HG03097 (cell line): ENCODE measurements around the gene HOXA13.

ENCODE experiments used
- ATAC-seq: cut with Tn5 transposase; IDR thresholded peaks from one replicate; pipeline ENCODE4 v1.9.1; 2021; ENCODE audit not compliant: unreplicated experiment, low FRiP score

Gene HOXA13

DNA sequence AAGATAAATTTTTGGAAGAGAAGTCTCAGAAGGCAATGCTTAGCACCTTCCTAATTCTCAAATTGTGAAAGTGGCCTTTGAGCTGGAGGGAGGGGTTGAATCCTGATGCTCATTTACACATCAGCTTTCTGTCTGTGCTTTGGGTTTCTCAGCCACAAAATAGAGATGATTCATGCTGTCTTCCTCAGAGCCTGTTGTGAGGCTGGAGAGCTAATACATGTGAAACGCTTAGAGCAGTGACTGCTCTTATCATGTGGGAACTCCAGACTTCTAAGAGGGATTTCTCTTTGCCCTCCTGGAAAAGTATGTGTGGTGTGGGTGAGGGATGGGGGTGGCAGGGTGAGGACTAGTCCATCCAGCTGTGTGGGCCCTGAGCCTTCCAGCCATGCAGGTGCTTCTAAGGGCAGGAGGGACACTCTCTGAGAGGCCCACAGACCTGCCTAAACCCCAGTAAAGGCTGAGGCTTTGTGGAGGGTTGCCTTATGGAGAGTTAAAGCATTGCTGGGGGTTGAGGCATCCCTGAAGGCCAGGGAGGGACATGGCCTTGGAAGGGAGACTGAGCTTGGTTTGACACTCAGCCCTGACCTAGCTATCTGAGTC, 37.9 kb upstream of the HOXA13 start:
- ATAC-seq = no peak

DNA sequence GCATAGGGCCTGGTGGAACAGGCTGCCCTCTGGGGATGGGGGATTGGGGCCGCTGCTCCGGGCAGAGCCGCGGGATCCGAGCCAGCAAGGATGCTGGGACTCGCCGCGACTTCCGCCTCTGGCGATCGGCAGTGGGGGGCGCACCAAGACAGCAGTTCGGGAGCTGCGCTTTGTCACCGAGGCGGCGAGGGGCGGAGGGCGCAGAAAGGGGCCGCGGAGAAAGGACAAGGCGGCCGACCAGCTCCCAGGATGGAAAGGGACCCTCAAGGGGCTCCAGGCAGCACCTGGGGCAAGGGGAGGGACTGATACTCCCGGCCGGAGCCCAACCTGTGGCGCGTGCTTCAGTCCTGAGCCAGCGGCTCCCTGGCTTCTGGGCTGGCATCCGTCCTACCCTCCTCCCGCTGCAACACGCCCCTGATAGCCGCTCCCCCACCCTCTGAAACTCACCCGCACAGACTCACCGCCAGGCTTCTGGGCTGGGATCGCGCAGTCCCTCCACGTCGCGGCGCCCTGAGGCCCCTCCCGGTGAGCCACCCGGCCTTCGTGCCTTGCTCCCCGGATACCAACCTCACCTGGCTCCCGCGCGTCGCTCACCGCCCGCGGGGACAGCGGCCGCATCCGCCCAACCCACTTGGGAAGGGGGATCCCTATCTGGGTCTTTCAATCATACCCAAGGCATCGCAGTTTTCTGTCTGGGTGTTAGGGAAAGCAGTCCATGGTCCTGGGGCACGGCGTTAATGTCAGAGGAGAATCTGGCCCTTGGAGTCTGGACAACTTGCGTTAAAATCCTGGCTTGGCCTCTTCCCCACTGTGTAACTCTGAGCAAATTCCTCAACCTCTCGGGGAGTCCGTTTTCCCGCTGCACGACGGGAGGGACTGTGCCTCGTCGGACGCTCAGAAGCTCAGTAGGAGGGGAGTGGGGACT, 35.8 kb upstream of the HOXA13 start:
- no peak for ATAC-seq

DNA sequence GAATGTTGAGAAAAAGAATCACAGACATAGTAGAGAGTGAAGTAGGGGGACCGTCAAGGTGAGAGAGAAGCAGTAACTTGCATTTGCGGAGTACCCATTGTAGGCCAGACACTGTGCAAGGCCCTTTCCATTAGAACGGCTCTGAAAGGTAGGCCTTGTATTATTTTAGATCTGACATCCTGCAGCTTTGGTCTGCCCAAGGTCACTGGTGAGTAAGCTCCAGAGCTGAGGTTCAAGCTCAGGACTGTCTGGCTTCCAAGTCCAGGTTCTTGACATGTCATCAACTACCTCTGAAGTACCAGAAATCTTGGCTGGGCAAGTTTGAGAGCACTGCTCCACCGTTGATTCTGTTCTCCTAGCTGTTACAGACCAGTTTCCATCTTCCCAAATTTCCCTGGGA, 29.6 kb upstream of the HOXA13 start:
- no peak for ATAC-seq

DNA sequence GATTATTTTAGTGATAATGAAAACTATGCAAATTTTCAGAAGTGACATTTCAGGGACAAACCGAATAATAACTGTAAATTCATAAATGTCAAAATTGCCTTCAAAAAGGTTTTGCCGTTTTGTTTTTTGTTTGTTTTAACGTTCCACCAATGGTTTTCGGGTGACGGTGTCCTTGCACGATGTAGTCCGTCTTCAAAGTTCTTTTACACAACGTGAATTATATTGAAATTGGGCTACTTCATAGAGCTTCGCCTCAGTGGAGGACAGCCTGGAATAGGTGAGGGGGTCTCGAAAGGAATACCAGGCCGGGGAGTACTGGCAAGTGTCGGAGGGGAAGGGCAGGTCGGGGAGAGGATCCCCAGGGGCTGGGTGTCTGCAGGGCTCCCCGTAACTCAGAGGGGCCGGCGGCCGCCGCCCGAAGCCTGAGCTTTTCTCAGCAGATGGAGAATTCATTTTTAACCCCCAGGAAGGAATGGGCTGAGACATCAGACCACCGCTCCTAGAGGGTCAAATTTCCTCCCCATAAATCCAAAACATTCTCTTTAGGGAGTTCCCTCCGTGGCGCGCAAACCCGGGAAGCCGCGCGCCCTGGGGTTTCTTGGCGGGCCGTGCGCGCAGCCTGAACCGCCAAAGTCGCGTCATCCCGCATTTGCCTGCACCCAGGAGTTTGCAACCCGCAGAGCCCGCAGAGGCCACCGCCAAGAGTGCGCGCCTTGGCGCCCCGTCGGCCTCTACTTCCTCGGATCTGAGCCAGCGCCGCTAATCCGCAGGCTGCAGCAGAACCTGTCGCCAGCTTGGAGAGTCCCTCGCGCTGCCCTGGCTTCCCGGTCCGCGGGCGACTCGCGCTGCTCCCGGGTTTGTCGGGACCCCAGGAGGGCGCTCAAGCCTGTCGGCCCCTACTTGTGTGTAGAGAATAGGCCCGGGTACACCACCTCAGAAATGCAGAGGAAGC, 25.4 kb upstream of the HOXA13 start:
- no peak for ATAC-seq

DNA sequence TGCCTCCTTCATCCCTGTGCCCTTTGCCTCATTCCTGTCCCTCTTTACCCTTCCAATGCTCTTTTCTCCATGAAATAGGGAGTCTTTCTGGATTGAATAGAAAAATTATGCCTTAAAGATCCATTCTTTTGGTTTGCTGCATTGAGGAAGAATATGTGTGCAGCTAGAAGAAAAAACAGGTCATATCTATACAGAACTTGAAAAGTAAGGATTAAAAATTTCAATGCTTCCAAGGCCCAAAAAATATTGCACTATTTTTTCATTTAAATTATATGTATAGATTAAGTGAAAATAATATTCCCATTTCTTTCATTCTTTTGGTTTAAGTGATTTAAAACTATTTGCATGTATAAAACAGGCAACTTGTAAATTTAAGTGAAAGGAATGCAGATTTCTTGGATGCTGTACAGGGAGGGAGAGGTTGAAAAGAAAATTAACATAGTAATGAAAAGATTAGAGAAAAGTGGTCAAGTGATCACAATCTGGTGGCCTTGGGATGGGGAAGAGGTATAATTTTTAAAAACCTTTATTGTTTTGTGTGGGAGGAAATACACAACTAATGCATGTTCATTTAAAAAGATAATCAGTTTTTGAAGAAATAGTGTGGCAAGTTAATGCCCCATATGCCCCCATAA, 24.2 kb upstream of the HOXA13 start:
- ATAC-seq = no peak

DNA sequence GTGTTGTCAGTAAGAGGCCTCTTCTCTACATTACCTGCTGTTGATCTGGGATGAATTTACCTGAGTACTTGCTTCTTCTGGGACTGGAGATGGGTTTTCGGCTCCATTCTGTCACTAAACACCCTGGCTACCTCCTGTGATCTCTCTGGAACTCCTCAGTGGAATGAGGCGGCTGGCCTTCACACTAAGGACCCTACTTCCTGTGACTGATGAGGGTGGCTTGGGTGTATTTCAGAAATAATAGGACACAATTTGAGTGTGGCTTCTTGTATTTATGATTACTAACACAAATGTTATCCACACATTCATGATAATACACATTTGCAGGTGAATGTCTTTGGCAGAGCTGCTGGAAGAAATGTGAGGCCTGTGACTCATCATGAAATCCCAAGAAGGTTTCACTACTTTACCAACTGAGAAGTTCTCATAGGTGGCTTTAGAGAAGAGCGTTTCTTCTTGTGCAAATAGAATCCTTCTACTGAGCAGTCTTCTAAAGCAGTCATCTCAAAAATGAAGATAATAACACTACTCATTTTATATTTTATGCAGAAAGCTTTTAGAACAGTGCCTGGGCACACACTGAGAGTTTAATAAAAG, 21.4 kb upstream of the HOXA13 start:
- ATAC-seq = no peak

DNA sequence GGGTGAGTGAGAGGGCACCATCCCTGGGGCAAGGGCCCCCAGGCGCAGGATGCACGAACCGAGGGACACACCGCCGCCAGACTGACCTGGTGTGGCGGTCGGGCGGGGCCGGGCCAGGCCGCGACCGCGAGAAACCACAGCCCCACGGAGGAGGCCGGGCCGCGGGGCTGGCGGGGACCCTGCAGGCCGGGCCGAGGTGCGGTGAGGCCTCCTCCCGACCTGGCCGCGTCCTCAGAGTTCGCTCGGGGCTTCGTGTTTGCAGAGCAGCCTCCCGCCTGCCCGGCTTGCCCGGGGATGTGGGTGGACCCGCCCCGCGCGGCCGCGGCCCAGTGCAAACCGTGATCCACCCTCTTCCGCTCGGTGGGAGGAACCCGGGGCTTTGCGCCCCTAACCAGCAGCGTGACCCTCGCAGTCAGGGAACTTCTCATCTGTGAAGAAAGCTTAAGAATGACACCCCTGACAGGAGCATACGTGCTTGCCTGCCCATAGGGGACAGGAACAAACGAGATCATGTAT, 20.6 kb upstream of the HOXA13 start:
- ATAC-seq = no peak

DNA sequence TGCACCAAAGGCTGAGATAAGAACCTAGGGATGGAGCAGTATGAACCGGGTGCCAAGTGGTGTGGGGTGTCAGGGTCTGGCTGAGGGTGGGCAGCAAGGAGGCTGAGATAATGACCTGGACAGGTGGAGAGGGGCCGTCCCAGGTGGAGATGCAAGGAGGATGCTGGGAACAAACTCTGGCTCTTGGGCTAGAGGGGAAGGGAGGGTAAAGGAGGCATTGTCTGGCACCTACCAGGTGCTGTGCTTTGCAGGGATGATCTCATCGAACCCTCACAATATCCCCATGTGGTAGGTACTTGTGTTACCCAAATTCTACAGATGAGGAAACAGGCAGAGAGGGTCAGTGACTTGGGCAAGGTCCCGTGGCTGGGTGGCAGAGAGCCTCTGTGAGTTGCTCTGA, 19.9 kb upstream of the HOXA13 start:
- no peak for ATAC-seq

DNA sequence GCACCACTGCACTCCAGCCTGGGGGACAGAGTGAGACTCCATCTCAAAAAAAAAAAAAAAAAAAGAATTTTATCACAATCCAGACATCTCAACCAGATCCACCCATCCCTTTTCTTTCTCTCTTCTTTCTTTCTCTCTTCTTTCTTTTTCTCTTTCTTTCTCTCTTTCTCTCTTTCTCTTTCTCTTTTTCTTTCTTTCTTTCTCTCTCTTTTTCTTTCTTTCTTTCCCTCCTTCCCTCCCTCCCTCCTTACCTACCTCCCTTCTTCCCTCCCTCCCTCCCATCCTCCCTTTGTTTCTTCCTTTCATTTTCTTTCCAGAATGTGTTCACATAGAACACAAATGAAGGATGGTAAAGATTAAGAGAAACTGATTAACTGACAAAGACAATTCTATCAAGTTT, 18.1 kb upstream of the HOXA13 start:
- no peak for ATAC-seq

DNA sequence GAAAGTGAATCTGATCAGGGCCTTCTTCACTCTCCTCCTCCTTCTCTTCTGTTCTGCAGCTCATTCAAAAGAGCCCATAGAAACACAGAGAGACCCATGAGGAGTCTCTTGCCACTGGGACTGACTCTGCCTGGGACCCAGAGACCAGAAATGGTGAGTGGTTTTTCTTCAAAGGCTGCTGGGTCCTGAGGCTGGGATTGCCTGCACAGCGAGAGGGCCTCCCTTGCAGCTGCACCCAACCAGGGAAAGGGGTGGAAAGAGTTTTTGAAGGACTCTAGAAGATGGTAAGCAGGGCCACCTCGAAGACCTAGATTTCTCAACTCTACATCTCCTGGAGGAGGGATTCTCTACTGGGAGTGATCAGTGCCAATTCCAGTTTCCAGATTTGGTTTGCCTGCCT, 15.5 kb upstream of the HOXA13 start:
- ATAC-seq = no peak

DNA sequence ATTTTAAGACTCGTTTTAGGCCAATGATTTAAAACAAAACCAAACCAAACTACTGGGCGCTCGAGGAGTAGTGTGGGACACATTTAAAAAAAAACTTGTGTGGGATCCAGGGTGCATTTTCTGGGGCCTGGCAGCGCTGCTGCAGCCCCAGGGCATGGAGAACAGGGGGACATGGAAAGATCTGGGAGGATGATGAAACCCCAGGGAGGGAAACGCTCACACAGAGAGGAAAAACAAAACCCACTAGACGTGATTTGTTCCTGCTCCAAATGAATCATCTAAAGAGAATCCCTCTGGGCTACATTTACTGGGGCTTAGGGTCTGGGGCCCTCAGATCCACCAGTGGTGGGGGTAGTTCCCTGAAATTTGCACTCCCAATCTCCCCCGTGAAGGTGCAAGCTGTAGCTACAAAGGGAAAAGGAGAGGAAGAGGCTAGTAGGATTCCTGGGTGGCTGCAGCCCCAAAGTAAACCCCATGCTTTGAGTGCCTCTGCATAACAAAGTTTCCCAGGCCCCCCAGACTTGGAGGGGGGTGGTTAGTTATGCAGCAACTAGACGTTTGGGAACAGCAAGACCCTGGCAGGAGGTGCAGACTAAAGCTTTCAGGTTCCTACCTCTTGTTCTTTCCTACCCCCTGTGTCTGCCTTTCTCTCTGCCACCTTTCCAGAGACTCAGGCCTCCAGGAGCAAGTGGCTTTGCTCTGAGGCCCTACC, 14.5 kb upstream of the HOXA13 start:
- ATAC-seq = no peak

DNA sequence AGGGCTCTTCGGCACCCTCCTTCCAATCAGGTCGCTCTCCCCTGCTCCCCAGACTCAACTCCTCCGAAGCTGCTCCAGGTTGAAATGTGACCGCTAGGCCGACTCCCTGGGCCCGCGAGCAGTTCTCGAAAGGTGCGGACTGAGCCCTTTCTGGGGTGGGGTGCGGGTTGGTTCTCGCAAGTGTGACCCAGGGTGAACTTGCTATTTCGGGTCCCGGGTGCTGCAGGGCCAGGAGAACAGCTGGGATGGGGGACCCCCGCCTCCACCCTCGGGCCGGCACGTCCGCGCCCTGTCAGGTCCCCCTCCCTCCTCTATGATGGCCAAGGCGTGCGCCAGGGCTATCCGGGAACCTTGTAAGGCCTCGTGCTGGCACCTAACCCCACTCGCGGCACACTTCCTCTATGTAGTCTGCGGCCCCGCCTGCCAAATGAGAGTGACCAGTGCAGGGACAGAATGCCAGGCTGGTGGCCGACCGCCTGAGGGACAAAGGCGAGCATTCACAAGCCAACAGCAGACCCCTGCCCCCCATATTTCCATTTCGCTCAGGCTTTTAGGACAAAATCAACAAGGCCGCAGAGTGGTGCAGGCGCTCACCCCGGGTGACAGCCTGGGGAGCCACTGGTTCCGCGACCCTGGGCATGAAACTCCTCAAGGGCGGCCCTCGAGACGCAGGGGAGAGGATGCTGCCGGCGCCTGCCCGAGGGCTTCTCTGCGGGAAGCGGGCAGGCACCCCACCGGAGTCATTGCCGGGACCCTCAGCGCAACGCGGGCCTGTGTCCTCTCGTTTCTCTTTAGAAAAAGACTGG, 13.7 kb upstream of the HOXA13 start:
- no peak for ATAC-seq

DNA sequence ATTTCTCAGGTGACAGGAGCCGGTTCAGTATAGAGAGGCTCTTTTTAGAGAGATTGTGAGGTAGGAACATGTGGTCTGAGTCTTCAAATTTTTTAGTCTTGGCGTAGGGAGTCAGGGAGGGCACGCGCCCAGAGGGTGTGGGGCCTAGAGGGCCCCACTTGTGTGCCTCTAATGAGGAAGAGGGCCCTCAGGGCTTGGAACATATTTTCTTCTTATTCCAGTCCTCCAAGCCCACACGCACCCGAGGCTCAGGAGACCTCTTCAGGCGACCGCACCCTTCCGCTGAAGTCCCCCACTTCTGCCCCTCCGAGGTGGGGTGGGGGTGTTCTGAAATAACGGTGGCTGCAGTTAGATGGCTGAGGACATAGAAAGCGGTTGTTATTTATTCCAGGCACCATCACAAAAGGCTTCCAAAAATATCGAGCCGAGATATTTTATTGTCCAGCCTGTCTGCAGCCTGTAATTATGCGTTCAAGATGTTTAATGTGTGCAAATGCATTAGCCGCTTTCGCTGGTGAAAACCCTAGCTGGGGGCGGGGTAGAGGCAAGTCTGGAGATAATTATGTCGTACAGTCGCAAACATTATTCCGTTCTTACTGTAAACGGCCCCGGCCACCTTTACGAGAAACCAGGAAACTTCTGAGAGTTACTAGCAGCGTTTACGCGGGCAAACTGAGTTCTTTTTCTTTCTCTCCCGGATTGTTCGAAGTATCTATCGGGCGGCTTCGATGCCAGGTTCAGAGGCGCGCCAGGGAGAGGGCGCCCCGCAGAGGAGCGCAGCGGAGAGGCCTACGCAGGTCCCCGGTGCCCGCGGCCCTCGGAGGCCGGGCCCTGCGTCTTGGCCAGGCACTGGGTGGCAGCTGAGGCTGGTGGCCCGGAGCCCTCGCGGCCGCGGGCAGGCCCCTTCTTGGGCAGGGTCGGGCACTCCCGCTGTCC, 12.9 kb upstream of the HOXA13 start:
- ATAC-seq = no peak

DNA sequence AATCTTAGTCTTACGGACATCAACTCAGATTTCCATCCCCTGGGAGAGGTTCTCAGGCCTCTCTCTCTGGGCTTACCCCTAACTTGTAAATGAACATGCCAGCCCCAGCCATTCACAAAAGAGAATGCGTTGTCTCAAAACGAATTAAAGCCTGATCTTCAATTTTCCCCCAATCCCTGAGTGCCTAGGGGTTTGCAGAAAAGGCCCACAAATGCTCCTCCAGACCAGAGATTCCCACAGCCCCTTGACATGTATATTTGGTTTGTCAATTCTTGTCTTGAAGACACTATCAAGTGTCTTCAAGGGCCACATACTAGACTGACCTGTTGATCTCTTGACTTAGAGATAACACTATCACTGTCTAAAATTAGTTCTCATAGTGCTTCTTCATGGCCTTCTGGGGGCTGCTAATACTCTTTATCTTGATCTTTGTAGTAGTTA, 11.9 kb upstream of the HOXA13 start:
- no peak for ATAC-seq

DNA sequence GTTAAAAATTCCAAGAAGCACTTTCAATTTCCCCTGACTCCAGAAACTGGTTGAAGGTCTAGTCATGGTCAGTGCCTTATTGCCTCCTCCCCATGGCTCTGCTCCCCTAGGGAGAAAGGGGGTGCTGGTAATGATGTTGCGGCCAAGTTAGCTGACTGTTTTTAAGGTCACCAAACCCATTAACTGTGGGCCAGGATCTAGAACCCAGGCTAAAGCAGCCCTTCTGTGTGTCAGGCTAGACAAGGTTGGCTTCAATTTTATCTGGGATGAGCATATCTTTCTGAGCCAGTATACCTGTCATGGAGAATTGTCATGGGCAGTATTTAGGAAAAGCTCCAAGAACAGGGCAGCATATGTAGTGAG, 11.2 kb upstream of the HOXA13 start:
- no peak for ATAC-seq

DNA sequence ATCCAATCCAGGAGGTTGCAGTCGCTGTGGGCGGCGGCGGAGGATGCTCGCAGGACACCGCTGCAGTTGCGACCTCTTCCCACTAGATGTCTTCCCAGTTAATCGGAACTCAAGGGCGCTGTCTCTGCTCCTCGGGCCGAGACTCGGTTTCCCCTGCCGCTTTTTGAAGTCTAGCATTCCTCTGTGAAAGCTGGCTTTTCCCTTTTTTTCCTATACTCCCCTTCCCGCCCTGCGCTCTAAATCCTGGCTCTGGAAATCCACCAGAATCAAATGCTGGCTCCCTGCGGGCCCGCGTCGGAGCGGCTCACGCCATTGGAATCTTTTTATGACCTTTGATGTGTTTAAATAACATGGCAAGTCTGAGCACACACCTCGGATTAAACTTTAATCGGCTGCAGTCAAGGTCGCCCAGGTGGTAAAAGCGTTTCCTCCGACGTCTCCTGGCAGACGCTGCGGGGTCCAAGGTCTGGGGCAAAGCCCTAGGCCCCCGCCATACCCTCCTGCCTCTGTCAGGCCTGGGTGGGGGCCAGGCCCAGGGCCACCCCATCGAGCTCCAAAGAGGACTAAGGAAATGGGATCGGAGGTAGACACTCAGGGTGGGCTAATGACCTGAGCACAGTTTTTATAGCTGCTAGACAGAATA, 10.7 kb upstream of the HOXA13 start:
- no peak for ATAC-seq

DNA sequence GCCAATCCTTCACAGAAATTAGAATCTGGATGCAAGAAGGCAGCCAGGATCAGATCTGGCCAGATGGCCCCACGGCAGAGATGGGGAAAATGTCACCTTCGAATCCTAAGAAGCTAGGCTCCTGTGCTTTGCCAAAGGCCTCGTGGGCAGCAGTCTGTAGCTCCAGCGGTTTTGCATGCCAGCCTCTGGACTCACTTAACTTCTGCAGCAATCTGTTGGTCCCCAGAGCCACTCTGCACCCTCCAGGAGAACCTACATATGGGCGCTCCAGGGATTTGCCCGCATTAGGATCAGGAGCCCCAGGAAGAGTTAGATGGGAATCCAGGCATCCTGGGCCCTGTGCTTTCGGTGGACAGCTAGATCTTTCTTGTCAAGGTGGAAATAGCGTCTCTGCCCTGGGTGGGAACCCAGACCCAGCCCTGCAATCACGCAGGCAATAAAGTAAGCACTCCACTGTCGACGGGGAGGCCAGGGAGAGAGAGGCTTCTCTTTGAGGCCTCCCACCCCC, 10.1 kb upstream of the HOXA13 start:
- ATAC-seq = no peak
